ENCODE results near the gene TEAD4.

Gene TEAD4

DNA sequence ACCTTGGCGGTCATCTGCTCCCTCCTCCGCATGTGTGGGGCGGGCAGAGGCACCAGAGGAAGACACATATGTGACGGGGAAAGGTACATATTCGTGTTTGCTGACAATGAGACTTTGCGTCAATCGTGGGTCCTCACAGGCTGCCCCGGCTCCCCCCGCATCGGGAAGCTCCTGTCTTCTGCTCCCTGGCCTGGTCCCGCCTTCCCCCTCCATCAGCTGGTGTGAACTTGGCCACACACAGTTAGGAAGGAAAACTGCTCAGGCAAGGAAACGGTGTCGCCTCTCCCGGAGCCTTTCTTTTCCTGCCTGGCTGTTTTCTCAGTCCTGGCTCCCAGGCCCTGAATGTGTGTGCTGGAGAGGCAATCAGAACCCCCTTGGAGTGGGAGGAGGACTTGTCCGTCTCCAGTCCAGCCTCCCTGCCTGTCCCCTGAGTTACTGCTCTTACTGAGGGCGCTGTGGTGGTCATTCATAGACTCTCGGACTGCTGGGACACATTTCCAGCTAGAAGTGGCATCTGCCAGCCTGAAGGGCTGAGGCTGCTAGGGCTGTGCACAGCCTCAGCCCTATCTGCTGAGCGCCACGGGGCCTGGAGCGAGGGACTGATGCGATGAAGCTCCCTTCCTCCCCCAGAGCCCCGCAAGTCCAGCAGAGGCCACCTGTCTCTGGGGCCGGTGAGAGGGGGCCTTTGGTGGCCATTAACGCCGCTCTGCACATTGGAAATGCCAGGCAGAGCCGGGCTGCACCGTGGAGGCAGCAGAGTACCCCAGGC is 73.8 kb downstream of the TEAD4 start:
- no peak for DNase-seq (ENCODE audit: low read depth)

GRCh38 chr12:3033539-3033867 is 74.3 kb downstream of the TEAD4 start:
- DNase-seq (ENCODE audit: low read depth) = no peak

DNA sequence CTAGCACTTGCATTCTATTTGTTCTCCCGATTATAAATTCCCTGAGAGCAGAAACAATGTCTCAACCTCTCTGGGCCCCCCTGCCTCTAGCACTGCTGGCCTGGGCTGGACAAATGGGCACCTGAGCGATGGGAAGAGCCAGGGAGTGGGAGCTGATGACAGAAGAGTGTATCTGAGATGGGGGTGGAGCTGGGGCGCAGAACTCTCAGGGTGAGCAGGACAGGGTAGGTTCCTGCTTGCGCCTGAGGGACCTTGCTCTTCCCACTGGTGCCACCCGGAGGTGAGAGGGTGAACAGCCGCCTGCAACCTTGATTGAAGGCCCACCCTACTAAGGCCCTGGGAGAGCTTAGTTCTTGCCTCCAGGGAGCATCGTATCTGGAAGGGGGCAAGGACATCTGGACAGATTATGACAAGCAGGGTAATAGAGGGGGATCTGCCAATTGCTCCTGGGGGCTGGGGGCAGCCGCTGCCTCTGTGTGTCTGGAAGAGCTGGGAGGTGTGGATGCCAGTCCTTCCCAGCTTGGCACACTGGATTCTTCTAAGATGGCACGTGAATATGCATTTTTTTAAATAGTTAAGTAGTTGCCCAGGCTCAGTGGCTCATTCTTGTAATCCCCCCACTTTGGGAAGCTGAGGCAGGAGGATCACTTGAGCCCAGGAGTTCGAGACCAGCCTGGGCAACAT is 75.0 kb downstream of the TEAD4 start:
- DNase-seq (ENCODE audit: low read depth) = peak; percentile 78

DNA sequence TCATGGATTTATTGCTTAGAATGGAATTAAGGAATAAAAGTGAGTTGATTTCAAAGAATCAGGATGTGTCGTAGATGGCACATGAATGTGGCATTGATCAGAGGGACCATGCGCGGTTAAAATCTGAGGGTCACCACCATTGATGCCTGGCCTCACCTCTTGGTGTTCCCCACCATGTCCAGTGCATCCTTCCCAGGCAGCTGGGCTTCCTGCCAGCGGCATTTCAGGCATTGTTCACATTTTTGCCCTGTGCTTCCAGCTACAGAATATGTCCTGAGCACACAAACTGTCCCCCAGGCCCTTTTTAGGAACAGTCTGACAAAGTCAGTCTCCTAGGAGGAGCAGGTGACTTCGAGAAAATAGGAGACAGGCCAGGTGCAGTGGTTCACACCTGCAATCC is 76.0 kb downstream of the TEAD4 start:
- DNase-seq (ENCODE audit: low read depth) = peak; percentile 28

DNA sequence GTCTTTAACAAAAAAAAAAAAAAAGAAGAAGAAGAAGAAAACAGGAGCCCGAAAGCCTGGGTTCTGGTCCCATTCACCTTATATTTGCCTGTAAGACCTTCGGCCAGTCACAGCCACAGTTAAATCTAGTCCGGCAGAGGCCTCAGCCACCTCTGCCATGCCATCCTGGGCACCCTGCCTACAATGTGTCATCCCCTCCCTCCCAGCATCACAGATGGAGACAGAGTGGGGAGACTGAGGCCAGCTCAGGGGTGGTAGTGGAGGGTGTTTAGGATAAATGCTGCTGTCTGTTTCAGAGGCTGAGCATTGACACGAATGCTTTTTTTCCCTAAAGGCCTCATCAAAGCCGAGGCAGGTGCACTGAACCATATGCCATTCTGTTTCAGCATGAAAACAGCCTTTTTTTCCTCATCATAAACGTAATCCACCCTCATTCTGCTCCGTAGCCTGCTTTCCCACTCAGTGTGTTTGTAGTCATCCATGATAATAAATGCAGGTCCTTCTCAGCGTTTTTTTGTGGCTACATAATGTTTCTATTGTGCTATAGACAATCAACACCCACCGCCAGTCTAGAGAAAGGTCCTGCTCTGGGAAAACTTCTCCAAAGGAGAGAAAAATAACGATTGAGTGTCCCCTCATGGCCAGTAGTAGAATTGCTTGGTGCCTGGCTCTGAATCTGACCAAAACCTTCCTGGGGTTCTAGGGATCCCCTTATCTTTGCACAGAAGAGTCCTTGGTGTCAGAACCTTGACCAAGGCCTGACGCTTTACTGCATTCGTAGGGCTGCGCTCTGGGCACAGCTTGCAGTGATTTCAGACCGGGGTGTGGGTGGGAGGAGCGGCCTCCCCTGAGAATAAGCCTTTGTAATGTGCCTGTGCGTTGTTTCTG is 76.9 kb downstream of the TEAD4 start:
- DNase-seq (ENCODE audit: low read depth) = peak; percentile 31

GRCh38 chr12:3036901-3037600 is 77.9 kb downstream of the TEAD4 start:
- DNase-seq (ENCODE audit: low read depth) = no peak

- no peak for DNase-seq (ENCODE audit: low read depth)
Observed at GRCh38 chr12:3038166-3038565, 79.0 kb downstream of the TEAD4 start.

DNA sequence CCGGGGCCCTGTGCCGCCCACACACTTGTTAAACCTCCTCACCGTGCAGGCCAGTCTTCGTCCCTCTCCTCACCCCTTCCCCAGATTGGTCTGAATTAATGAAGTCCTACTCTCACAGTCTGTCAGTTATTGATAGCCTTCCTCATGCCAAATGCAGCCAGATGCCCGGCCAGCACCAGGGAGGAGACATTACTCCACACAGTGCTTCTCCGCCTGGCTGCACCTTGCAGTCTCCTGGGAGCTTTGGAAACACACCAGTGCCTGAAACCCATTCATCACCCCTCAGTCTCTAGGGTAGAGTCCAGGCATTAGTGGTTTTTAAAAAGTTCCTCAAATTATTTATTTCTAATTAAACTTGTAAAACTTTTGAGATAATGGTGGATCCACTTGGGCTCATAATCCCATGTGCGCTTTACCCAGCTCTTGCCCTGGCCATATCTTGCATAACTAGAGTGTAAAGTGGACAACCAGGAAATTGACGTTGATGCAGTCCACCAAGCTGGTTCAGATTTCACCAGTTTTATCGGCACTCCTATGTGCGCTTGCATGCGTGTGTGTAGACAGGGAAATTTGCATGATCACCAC is 79.8 kb downstream of the TEAD4 start:
- no peak for DNase-seq (ENCODE audit: low read depth)

DNA sequence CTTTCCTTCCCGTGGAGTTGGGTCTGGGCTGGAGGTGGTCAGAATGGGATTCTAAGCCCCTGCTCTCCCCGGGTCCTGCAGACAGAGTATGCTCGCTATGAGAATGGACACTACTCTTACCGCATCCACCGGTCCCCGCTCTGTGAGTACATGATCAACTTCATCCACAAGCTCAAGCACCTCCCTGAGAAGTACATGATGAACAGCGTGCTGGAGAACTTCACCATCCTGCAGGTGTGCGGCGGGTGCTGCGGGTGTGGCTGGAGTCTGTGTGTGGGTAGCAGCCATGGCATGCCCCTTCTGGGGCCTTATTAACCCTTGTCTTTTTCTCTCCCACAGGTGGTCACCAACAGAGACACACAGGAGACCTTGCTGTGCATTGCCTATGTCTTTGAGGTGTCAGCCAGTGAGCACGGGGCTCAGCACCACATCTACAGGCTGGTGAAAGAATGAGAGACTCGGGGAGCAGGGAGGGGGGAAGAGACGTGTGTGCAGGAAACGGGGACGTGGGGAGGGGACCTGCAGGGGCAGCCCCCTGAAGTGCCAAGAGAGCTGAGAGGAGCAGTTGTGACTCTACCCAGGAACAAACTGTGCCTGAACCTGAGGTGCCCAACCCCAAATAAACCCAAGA is 80.9 kb downstream of the TEAD4 start:
- no peak for DNase-seq (ENCODE audit: low read depth)

DNA sequence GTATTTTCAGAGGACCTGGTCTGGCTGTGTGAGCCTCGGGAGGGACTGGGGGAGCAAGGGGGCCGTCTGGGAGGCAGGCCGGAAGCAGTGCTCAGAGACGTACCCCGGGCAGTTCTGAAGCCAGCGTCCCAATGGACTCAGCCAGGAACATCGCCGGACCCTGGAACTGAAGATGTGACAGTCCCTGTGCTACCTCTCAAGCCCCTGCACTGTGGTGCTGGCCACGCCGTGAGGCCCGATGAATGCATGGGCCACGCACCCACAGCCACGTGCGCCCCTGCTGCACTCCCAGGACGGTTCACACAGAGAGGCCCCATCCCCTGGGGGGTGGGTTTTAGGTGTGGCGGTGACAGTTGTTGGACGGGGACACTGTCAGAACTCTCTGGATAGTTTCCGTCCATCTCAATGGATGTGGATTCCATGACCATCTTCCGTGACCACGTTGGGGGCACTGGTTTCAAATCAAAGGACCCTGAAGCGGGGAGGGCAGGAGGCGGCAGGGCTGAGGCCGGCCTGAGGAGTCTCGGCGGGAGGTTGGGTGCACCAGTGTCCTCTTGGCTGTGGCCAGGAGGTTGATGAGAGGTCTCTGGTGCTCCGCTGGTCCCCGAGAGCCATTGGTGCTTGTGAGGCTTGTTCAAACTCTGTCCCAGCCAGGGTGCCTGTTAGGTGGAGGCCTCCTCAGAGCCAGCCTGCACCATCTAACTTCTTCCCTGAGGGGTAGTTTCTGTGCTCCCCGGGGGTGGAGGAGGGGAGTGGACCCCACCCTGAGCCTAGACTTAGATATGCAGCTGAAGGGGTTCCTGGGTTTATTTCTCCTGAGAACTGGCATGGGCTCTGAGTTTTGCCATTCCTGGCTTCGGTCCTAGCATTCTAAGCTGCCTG is 81.7 kb downstream of the TEAD4 start:
- DNase-seq (ENCODE audit: low read depth) = no peak

GRCh38 chr12:3041558-3042164 is 82.5 kb downstream of the TEAD4 start:
- DNase-seq (ENCODE audit: low read depth) = peak; percentile 78

GRCh38 chr12:3042394-3042793 is 83.2 kb downstream of the TEAD4 start:
- no peak for DNase-seq (ENCODE audit: low read depth)

GRCh38 chr12:3042826-3043225 is 83.6 kb downstream of the TEAD4 start:
- no peak for DNase-seq (ENCODE audit: low read depth)

DNA sequence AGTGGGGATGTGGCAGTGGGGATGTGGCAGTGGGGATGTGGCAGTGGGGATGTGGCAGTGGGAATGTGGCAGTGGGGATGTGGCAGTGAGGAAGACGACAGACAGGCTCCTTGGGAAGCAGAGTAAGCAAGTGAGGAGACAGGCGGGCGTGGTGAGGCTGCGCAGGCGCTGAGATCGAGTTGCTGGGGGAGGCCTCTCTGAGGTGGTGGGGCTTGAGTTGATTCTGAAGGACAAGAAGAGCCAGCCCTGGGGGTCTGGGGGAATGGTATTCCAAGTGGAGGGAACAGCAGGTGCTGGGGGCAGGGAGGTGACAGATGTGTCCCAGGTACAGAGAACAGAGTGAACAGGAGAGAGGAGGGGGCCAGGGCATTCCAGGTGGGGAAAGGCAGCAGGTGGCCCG is 84.2 kb downstream of the TEAD4 start:
- DNase-seq (ENCODE audit: low read depth) = no peak

GRCh38 chr12:3044141-3044630 is 85.0 kb downstream of the TEAD4 start:
- DNase-seq (ENCODE audit: low read depth) = no peak

- DNase-seq (ENCODE audit: low read depth) = no peak
Observed at GRCh38 chr12:3045494-3045893, 86.3 kb downstream of the TEAD4 start.

GRCh38 chr12:3045989-3046388 is 86.8 kb downstream of the TEAD4 start:
- DNase-seq (ENCODE audit: low read depth) = no peak

DNA sequence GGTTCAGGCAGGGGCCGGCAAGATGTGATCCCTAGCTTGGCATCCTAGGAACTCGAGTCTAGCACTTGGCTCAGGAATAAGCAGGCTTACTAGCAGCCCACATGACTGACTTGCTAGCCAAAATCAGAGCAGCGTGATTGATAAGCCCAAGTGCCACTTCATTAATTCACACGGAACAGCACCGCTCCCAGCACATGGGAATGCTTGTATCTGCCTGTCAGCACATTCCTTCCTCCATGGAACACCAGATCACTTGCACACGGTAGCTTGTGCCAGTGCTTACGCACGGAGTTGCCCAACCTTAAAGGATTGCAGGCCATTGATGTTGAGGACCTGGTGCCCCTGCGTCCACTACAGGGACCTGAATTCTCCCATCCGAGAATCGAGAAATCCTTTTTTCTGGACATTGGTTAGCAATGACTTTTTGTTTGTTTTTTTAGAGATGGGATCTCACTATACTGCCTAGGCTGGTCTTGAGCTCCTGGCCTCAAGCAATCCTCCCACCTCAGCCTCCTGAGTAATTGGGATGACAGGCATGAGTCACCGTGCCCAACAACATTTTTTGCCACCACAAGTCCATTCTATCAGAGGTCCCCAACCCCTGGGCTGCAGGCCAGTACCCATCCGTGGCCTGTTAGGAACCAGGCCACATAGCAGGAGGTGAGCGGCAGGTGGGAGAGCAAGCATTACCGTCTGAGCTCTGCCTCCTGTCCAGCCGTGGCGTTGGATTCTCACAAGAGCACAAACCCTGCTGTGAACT is 87.4 kb downstream of the TEAD4 start:
- DNase-seq (ENCODE audit: low read depth) = no peak

GRCh38 chr12:3047961-3048360 is 88.8 kb downstream of the TEAD4 start:
- DNase-seq (ENCODE audit: low read depth) = no peak

Measured in iris pigment epithelial cell (primary cell).